Inferior parietal cortex (tissue), 1 donor: ENCODE data around the gene CLDN12.
"Not testable (repeated sequence)": the region's sequence is repeated elsewhere in the genome, so short reads cannot be mapped to it uniquely, and the experiment has no call there.

Source experiments
- DNase-seq: peaks from one replicate; pipeline ENCODE4 v3.0.0-alpha.2; 2016; ENCODE audit errors: extremely low spot score

Gene CLDN12

DNA sequence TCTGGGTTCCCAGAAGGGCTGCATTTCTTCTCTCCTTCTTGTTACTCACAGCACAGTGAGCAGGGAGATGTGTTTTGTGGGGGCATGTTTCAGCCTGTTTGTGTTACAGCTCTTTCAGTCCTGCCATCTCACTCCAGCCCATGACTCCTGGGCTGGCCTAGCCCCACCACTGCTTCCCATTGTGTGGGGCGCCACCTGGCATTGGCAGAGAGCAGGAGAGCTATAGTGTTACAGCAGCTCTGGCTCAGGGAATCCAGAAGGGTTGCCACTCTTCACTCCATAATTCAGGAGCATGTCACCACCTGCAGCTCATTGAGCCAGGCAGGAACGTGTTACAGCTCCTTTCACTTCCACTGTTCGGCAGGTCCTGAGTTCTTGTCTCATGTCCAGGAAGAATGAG, 30.0 kb downstream of the CLDN12 start:
- no peak for DNase-seq

GRCh38 chr7:90445633-90446032, 42.4 kb downstream of the CLDN12 start:
- no peak for DNase-seq

DNA sequence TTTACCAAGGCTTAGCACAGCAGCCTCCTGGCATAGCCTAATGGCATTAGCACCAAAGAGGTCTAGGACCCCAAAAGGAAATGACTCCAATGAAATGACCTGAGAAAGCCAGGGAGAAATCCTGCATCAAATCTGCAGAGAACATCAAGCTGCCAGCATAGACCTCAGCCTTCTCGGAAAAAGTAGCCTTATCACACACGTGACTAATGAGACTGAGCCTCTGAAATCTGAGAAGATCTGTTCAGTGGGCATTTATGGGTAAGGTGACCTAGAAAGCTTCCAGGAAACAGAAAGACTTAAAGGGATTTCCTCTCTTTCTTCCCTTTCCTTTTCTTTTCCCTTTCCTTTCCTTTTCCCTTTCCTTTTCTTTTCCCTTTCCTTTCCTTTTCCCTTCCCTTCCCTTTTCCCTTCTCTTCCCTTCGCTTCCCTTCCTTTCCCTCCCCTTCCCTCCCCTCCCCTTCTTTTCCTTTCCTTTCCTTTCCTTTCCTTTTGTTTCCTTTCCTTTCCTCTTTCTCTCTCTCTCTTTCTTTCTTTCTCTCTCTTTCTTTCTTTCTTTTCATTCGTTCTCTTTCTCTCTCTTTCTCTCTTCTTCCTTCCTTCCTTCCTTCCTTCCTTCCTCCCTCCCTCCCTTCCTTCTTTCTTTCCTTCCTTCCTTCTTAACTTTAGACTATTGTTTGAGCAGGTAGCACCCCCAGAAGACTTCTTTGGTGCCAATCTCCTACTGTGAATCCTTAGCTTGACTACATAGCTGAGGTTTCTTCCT, 43.1 kb downstream of the CLDN12 start:
- no peak for DNase-seq

DNA sequence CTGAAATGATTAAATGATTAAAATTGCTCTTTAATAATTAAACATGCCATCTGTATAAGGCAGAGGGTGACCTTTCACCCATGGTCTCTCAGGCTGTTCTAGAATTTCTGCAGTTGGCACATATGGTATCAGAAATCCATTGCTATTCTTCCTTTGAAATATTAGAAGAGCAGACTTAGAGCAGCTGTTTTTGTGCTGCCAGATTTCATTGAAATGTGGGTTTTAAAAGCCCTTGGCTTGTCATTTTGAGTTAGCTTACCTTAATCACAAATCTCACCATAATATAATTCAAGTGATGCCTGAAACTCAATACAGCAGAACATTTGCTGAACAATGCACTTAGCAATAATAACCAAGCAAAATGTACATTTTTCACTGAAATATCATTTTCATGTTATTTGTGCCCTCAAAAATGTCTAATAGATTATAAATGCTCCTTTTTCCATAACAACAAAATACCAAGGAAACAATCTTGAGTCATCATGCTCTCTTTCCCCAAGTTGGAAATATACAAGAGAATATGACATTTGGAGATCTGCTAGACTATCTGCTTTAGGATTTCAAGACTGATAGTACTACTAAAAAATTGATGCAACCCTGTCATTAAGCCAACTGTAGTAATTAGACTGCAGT, 50.1 kb downstream of the CLDN12 start:
- no peak for DNase-seq

GRCh38 chr7:90453931-90454330, 50.7 kb downstream of the CLDN12 start:
- DNase-seq: no peak

DNA sequence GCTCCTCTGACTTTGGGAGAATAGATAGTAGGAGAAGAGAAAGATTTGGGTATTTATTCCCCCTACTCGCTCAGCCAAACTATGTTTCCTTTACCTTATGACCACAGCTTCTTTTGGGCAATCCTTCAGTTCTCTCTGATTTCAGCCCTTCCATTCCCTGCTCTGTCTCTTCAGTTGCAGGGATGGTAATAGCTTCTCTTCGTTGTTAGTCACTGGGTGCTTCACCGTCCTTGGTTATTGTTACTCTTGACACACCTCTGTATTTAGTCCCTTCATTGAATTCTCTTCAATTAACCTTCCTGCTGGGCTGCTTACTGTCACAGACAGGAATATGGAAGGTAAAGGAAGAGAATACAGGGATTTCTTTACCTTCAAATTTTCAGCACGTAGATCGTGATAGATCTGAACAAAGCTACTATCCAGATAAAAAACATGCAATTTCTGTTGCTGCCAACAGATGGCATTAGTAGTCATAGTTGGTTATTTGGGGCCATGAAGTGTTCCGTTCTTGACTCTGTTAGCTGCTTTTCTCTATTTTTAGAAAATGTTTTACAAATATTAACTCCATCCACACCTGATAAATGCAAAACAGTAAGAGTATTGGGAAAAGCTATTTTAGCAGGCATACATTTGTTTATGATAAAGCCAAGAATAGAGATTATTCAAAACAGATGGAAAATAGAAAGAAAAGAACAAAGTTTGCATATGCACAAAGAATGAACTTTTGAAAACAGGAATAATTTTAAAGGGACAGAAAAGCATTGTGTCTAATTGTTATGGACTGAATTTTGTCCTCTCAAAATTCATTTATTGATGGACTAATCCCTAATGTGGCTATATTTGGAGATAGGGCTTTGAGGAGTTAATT, 52.1 kb downstream of the CLDN12 start:
- DNase-seq: peak; percentile 75

DNA sequence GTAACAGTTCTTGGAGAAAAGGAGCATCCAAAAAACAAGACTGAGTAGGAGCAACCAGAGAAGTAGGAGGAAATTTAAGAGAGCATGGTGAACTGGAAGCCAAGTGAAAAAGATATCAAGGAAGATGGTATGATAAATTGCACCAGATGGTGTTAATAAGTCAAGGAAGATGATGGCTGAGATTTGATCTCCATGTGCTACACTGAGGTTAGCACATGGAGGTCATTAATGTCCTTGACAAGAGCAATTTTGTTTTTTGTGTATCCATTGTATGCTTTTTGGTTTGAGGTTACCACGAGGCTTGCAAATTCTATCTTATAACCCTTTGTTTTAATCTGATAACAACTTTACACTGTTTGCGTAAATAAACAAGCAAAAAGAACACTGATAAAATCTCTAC, 54.8 kb downstream of the CLDN12 start:
- no peak for DNase-seq

GRCh38 chr7:90459888-90460287, 56.6 kb downstream of the CLDN12 start:
- no peak for DNase-seq

DNA sequence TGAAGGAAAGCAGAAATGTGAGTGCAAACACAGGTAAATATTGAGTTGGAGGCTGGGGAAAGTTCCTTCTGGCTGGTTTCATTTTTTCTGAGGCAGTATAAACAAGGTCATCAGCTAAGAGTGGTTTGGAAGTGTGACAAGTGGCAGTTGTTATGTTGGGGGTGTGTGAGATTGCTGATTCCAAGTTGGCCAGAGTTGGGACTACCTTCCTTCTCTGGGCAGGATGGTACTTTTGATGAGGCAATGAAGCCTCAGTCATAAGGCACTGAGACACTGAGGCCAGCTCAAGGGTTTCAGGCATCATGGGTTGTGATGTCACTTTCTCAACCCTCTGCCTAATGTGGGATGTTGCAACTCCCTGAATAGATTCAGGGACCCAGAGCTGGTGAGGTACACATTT, 58.0 kb downstream of the CLDN12 start:
- DNase-seq: no peak

DNA sequence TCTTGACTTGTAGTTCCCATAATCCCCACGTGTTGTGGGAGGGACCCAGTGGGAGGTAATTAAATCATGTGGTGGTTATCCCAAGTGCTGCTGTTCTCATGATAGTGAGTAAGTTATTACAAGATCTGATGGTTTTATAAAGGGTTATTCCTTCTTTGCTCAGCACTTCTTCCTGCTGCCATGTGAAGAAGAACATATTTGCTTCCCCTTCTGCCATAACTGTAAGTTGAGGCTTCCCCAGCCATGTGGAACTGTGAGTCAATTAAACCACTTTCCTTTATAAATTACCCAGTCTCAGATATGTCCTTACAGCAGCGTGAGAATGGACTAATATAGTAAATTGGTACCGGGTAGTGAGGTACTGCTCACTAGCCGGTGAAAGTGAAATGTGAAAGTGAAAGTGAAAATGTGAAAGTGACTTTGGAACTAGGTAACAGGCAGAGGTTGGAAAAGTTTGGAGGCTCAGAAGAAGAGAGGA, 59.9 kb downstream of the CLDN12 start:
- DNase-seq: not testable (repeated sequence)
